Measurements from ENCODE around the gene CDH15.

The CDH15 gene

GRCh38 chr16:89130448-89130847 lies 41.1 kb upstream of the CDH15 start:
- DNase-seq (ENCODE audit: low spot score) = no peak
- no peak for TF ChIP-seq CTCF (IDR thresholded peaks at IDR 0.05; ENCODE audit: extremely low read depth, insufficient read depth, missing control alignments)
- in situ Hi-C loops (cut with MboI; ENCODE audit: low pct_unique_long_range_greater_than_20kb, low sequenced_read_pairs, unreplicated experiment) = no loop called here

- in situ Hi-C loops (cut with MboI; ENCODE audit: low pct_unique_long_range_greater_than_20kb, low sequenced_read_pairs, unreplicated experiment) = no loop called here
- no peak for DNase-seq (ENCODE audit: low spot score)
- TF ChIP-seq CTCF (IDR thresholded peaks at IDR 0.05; ENCODE audit: extremely low read depth, insufficient read depth, missing control alignments) = no peak
Measured at GRCh38 chr16:89131783-89132182, 39.8 kb upstream of the CDH15 start.

GRCh38 chr16:89132194-89133005 lies 39.1 kb upstream of the CDH15 start:
- in situ Hi-C loops (cut with MboI; ENCODE audit: low pct_unique_long_range_greater_than_20kb, low sequenced_read_pairs, unreplicated experiment) = no loop called here
- no peak for DNase-seq (ENCODE audit: low spot score)
- no peak for TF ChIP-seq CTCF (IDR thresholded peaks at IDR 0.05; ENCODE audit: extremely low read depth, insufficient read depth, missing control alignments)

GRCh38 chr16:89133457-89134127 lies 38.0 kb upstream of the CDH15 start:
- in situ Hi-C loops (cut with MboI; ENCODE audit: low pct_unique_long_range_greater_than_20kb, low sequenced_read_pairs, unreplicated experiment) = no loop called here
- TF ChIP-seq CTCF (IDR thresholded peaks at IDR 0.05; ENCODE audit: extremely low read depth, insufficient read depth, missing control alignments) = no peak
- DNase-seq (ENCODE audit: low spot score) = no peak

- no peak for DNase-seq (ENCODE audit: low spot score)
- in situ Hi-C loops (cut with MboI; ENCODE audit: low pct_unique_long_range_greater_than_20kb, low sequenced_read_pairs, unreplicated experiment) = no loop called here
- TF ChIP-seq CTCF (IDR thresholded peaks at IDR 0.05; ENCODE audit: extremely low read depth, insufficient read depth, missing control alignments) = no peak
Measured at GRCh38 chr16:89134269-89134668, 37.3 kb upstream of the CDH15 start.

GRCh38 chr16:89135166-89135565 lies 36.4 kb upstream of the CDH15 start:
- in situ Hi-C loops (cut with MboI; ENCODE audit: low pct_unique_long_range_greater_than_20kb, low sequenced_read_pairs, unreplicated experiment) = no loop called here
- no peak for DNase-seq (ENCODE audit: low spot score)
- no peak for TF ChIP-seq CTCF (IDR thresholded peaks at IDR 0.05; ENCODE audit: extremely low read depth, insufficient read depth, missing control alignments)

All from GM13977 (cell line).